Transverse colon (tissue), 4 donors: Measurements from ENCODE around the gene PTGDR2. TPM values are rescaled to one million over a fixed set of nuclear protein-coding genes. Genes with fewer than 3 reads are reported as not detected.

Experiments used
- DNase-seq: peaks from one replicate; pipeline ENCODE4 v3.0.0-alpha.2; 2019
- H3K27ac ChIP-seq, 4 donors: fragments of 200-600 bp; sonication (generic); 2 replicates each; pipeline ENCODE4 v1.5.1; 2016 to 2018; ENCODE audit warnings: inconsistent platforms in 4 of 4
- H3K27me3 ChIP-seq: fragments of 200-600 bp; sonication (generic); 2 replicates; pipeline ENCODE4 v1.5.1; 2017; ENCODE audit warnings: inconsistent platforms
- H3K36me3 ChIP-seq, 4 donors: fragments of 200-600 bp; sonication (generic); 2 replicates each; pipeline ENCODE4 v1.5.1; 2017 to 2019; ENCODE audit warnings: inconsistent platforms in 4 of 4
- H3K4me1 ChIP-seq, 4 donors: fragments of 200-600 bp; sonication (generic); 2 replicates each; pipeline ENCODE4 v1.5.1; 2017 to 2020; ENCODE audit warnings: inconsistent platforms in 4 of 4
- H3K4me3 ChIP-seq, 4 donors: fragments of 200-600 bp; sonication (generic); 1 replicate in 1 of 4; 2 replicates in 3 of 4; pipeline versions ENCODE4 v1.5.1 to v1.6.1; 2017 to 2019; ENCODE audit warnings: inconsistent platforms in 4 of 4
- H3K9me3 ChIP-seq, 2 donors: fragments of 200-600 bp; sonication (generic); 2 replicates each; pipeline ENCODE4 v1.5.1; 2017 to 2019; ENCODE audit warnings: inconsistent platforms in 2 of 2
- EP300 ChIP-seq: sonication (generic); formaldehyde crosslinking; IDR thresholded peaks from one replicate; pipeline ENCODE4 v1.6.1; 2017; ENCODE audit warnings: antibody characterized with exemption, low read depth
- POLR2A ChIP-seq: fragments of 450-650 bp; IDR thresholded peaks from one replicate; pipeline ENCODE4 v1.6.1; 2016; ENCODE audit warnings: antibody characterized with exemption, mild to moderate bottlenecking, moderate library complexity
- POLR2AphosphoS5 ChIP-seq, 3 donors: sonication (generic); formaldehyde crosslinking; IDR thresholded peaks; one replicate each; pipeline ENCODE4 v1.6.1; 2016; ENCODE audit warnings: antibody characterized with exemption in 3 of 3
- WGBS, 2 donors: methylation state at CpG; one replicate each; pipeline ENCODE4 v1.1.5; 2018; ENCODE audit warnings: low coverage in 1 of 2; 5-methylcytosine and 5-hydroxymethylcytosine counted together
- in situ Hi-C, 4 donors: fragments of 200-750 bp; cut with MboI; loops; one replicate each; pipeline versions ENCODE4 v1.15.0 to v1.15.1; 2017; ENCODE audit warnings: low sequenced_read_pairs in 3 of 4, low pct_ligation_motif_present in 1 of 4, low pct_unique_long_range_greater_than_20kb in 1 of 4
- intact Hi-C: fragments of 100-400 bp; cut with DNase I; formaldehyde crosslinking; loops from one replicate; pipeline ENCODE4 v1.15.1; 2023; ENCODE audit warnings: low total_unique reads
- total RNA-seq, 4 donors: library from RNA; depleted of rRNA; stranded (reverse); fragments of >200 nt; gene quantifications; one replicate each; pipeline ENCODE4 v1.1.0, GENCODE V29; 2016
- TF ChIP-seq, protein P1 (sequence below), 5 experiments: fragments of 200-600 bp in 3 of 5; fragments of 450-650 bp in 2 of 5; sonication (generic) in 3 of 5; IDR thresholded peaks; 1 replicate in 2 of 5; 2 replicates in 3 of 5; pipeline ENCODE4 v1.5.1; 2016 to 2017; ENCODE audit warnings: antibody characterized with exemption in 5 of 5, inconsistent platforms in 3 of 5, mild to moderate bottlenecking in 2 of 5, moderate library complexity in 1 of 5

PTGDR2 gene
- total RNA-seq, 4 donors from 2014 or later: 3.5 to 36.6 (median 4.5) TPM; not detected in 1

GRCh38 chr11:60863550-60864521 is 8.1 kb upstream of the PTGDR2 start:
- Histone ChIP-seq H3K4me3 (no peak overlapping the region), H3K27ac (no peak overlapping the region), H3K27me3 (no peaks in the 10 kb centered on the region), H3K4me1 (no peaks in the 10 kb centered on the region), H3K9me3 (no peaks in the 10 kb centered on the region), H3K36me3 (no peaks in the 10 kb centered on the region)
- intact Hi-C loops: no loop called here
- in situ Hi-C loops: no loop called here
- no peak for DNase-seq
- 66 to 82% methylated on average over 11 to 16 of the region's 16 CpGs for WGBS, 2 donors
- TF ChIP-seq POLR2AphosphoS5 (IDR thresholded peaks at IDR 0.05) (no peak), POLR2A (no peak), EP300 (no peak)
- TF ChIP-seq, protein P1, sequence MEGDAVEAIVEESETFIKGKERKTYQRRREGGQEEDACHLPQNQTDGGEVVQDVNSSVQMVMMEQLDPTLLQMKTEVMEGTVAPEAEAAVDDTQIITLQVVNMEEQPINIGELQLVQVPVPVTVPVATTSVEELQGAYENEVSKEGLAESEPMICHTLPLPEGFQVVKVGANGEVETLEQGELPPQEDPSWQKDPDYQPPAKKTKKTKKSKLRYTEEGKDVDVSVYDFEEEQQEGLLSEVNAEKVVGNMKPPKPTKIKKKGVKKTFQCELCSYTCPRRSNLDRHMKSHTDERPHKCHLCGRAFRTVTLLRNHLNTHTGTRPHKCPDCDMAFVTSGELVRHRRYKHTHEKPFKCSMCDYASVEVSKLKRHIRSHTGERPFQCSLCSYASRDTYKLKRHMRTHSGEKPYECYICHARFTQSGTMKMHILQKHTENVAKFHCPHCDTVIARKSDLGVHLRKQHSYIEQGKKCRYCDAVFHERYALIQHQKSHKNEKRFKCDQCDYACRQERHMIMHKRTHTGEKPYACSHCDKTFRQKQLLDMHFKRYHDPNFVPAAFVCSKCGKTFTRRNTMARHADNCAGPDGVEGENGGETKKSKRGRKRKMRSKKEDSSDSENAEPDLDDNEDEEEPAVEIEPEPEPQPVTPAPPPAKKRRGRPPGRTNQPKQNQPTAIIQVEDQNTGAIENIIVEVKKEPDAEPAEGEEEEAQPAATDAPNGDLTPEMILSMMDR (IDR thresholded peaks at IDR 0.05): no peak

- Histone ChIP-seq H3K9me3 (no peaks in the 10 kb centered on the region), H3K4me3 (no peak overlapping the region), H3K27ac (no peak overlapping the region), H3K27me3 (no peaks in the 10 kb centered on the region), H3K4me1 (peaks cover 0 to 5% (median 0%) of the 10 kb centered on the region in 4 donors), H3K36me3 (no peaks in the 10 kb centered on the region)
- in situ Hi-C loops (no loop called here), intact Hi-C loops (no loop called here)
- 67 to 92% methylated on average over 1 to 9 of the region's 9 CpGs for WGBS, 2 donors
- no peak for TF ChIP-seq POLR2A
- TF ChIP-seq, protein P1 (IDR thresholded peaks at IDR 0.05): no peak
- no peak for TF ChIP-seq POLR2AphosphoS5 (IDR thresholded peaks at IDR 0.05)
- TF ChIP-seq EP300: no peak
- no peak for DNase-seq
Observed at GRCh38 chr11:60862171-60862570, 6.4 kb upstream of the PTGDR2 start.

DNA sequence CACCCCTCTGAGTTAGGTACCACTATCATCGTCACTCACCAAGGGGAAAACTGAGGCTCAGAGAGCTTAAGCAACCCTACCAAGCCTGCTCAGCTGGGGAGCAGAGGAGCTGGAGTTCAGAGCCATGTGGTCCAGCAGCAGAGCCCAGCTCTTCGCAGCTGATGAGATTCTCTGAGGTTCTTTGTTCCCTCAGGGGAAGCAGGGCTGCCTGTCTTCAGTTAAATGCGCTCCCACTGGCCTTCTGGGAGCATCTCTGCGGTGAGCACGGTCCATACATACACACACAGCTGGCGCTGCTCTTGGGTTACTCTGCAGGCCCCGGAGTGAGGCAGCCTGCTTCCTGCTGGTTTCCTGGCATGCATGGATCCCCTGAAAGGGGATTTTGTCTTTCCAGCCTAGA is 5.2 kb upstream of the PTGDR2 start:
- no peak for TF ChIP-seq EP300
- TF ChIP-seq, protein P1 (IDR thresholded peaks at IDR 0.05): no peak
- Histone ChIP-seq H3K36me3 (no peaks in the 10 kb centered on the region), H3K27me3 (no peaks in the 10 kb centered on the region), H3K9me3 (no peaks in the 10 kb centered on the region), H3K4me3 (no peak overlapping the region), H3K4me1 (peaks cover 0 to 5% (median 0%) of the 10 kb centered on the region in 4 donors), H3K27ac (no peak overlapping the region)
- intact Hi-C loops (no loop called here), in situ Hi-C loops (no loop called here)
- no peak for DNase-seq
- WGBS, 2 donors: 64 to 100% methylated on average over 1 to 7 of the region's 7 CpGs

- no peaks in the 10 kb centered on the region for H3K27me3 ChIP-seq
- no peaks in the 10 kb centered on the region for H3K36me3 ChIP-seq
- no peak overlapping the region for H3K27ac ChIP-seq
- intact Hi-C loops: no loop called here
- H3K4me3 ChIP-seq: no peak overlapping the region
- 91% methylated on average over 15 of the region's 15 CpGs; no CpG with 5 or more reads in 1 of the 2 donors for WGBS, 2 donors
- peaks cover 0 to 5% (median 0%) of the 10 kb centered on the region in 4 donors for H3K4me1 ChIP-seq
- TF ChIP-seq POLR2A: no peak
- TF ChIP-seq EP300: no peak
- TF ChIP-seq, protein P1 (IDR thresholded peaks at IDR 0.05): no peak
- no peak for TF ChIP-seq POLR2AphosphoS5 (IDR thresholded peaks at IDR 0.05)
- no peaks in the 10 kb centered on the region for H3K9me3 ChIP-seq
- DNase-seq: no peak
- in situ Hi-C loops: no loop called here
Observed at GRCh38 chr11:60859616-60860250, 4.0 kb upstream of the PTGDR2 start.
